Sigmoid colon (tissue), 4 donors: ENCODE results near the gene PLCH2.
"Not testable (repeated sequence)": the region's sequence is repeated elsewhere in the genome, so short reads cannot be mapped to it uniquely, and the experiment has no call there.

Source experiments
- POLR2AphosphoS5 ChIP-seq, 4 donors: sonication (generic); formaldehyde crosslinking; IDR thresholded peaks; one replicate each; pipeline ENCODE4 v1.6.1; 2017; ENCODE audit warnings: antibody characterized with exemption in 4 of 4
- TF ChIP-seq, protein P1 (sequence below), 4 experiments: fragments of 450-650 bp in 3 of 4; fragments of 200-600 bp in 1 of 4; IDR thresholded peaks; one replicate each; pipeline ENCODE4 v1.5.1; 2016 to 2019; ENCODE audit warnings: antibody characterized with exemption in 4 of 4, mild to moderate bottlenecking in 3 of 4, moderate library complexity in 2 of 4

DNA sequence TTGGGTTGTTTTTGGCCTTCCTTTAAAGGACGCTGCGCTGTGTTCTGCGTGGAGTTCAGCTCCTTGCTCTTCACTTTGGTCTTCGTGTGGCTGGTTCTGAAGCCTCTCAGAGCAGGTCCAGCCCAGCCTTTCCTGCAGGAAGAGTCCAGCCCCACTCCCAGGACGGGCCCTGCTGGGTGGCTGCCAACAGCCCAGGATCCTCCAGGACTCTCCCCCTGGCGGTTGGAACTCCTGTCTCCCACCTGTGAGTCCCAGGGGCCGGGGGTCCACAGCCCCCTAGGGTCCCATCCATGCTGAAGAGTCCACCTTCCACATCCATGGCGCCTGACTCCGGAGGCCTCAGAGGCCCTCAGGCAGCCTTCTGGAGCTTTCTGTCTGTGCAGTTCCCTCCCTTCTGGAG lies 75.5 kb downstream of the PLCH2 start:
- TF ChIP-seq, protein P1, sequence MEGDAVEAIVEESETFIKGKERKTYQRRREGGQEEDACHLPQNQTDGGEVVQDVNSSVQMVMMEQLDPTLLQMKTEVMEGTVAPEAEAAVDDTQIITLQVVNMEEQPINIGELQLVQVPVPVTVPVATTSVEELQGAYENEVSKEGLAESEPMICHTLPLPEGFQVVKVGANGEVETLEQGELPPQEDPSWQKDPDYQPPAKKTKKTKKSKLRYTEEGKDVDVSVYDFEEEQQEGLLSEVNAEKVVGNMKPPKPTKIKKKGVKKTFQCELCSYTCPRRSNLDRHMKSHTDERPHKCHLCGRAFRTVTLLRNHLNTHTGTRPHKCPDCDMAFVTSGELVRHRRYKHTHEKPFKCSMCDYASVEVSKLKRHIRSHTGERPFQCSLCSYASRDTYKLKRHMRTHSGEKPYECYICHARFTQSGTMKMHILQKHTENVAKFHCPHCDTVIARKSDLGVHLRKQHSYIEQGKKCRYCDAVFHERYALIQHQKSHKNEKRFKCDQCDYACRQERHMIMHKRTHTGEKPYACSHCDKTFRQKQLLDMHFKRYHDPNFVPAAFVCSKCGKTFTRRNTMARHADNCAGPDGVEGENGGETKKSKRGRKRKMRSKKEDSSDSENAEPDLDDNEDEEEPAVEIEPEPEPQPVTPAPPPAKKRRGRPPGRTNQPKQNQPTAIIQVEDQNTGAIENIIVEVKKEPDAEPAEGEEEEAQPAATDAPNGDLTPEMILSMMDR (IDR thresholded peaks at IDR 0.05): not testable (repeated sequence)
- not testable (repeated sequence) for TF ChIP-seq POLR2AphosphoS5 (IDR thresholded peaks at IDR 0.05)
